HG03175 (cell line): ENCODE measurements around the gene TOP3B.
"Not testable (repeated sequence)": the region's sequence is repeated elsewhere in the genome, so short reads cannot be mapped to it uniquely, and the experiment has no call there.

ENCODE experiments used
- ATAC-seq: cut with Tn5 transposase; IDR thresholded peaks from one replicate; pipeline ENCODE4 v1.9.1; 2021; ENCODE audit warnings: mild to moderate bottlenecking, moderate library complexity; ENCODE audit not compliant: unreplicated experiment

Gene TOP3B

DNA sequence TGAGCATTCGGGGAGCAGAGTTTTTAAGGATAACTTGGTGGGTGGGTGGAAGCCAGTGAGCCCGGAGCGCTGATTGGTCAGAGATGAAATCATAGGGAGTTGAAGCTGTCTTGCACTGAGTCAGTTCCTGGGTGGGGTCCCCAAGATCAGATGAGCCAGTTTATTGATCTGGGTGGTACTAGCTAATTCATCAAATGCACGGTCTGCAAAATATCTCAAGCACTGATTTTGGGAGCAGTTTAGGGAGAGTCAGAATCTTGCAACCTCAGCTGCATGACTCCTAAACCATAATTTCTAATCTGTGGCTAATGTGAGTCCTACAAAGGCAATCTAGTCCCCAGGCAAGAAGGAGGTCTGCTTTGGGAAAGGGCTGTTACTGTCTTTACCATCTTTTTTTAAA lies 72.2 kb downstream of the TOP3B start:
- ATAC-seq: not testable (repeated sequence)

DNA sequence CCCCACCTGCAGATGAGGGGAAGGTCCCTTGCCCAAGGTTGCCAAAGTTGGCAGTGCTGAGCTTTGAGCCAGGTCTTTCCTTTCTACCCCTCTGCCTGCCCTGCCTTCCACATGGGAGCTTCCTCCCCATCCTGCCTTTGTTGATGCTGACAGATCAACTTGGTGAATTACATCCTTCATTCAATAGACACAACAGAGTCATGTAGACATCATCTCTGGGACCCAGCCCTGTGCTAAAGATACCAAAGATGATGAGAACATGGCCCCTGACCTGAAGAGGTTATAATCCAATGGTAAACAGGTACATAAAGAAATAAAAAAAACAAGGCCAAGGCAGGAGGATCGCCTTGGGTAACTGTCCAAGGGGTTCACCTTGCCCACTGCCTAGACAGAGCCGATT lies 72.7 kb downstream of the TOP3B start:
- no peak for ATAC-seq

DNA sequence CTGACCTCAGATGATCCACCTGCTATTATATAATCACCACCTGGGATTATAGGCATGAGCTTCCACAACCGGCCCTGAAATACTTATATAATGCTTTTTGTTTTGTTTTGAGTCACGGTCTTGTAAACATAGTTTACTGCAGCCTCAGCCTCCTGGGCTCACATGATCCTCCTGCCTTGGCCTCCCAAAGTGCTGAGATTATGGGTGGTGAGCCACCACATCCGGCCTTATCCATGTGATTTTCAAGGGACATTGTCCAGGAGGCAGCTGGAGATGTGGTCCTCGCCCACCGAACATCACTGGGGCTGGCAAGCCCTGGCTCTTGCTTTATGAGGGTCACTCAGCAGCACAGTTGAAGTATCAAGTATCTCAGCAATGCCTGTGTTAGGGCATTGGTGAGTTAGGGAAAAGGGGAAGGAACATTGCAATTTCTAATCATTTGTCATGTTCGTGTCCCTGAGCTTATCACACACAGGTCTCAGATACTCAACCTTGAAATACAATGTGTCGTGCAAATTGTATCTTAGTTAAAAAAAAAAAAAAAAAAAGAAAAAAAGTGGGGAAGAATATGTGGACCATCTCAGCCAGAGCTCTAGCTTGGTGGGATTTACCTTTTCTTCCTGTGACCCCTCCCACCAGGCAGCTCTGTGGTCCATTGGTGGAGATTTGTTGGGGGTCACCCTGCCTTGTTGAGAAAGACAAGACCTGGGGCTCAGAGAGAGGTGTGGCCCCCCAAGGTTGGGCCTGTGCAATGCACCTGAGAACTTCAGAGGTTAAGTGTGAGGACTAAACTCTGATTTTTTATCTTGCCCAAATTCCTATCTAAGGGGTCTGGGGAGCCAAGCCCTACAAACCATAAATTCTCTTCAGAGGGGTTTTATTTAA lies 74.7 kb downstream of the TOP3B start:
- no peak for ATAC-seq
